SK-N-SH (cell line): ENCODE results near the gene SUMF1. TPM values are rescaled to one million over a fixed set of nuclear protein-coding genes. Genes with fewer than 3 reads are reported as not detected.
A peak's percentile ranks its signal among the peaks of the same experiment; 100 is the strongest.

ENCODE experiments used
- CTCF ChIA-PET: fragments of 300-600, 350-600 bp; formaldehyde crosslinking; extraction: SDS; loops from one replicate; lab custom pipeline; 2021; lab: Yijun Ruan, JAX
- POLR2A ChIA-PET: fragments of 350-600 bp; sonication (Branson Sonifier 250); formaldehyde crosslinking; extraction: SDS; loops from one replicate; lab custom pipeline; 2020; ENCODE audit warnings: antibody characterized with exemption, inconsistent platforms; lab: Yijun Ruan, JAX
- DNase-seq: peaks from one replicate; pipeline ENCODE4 v3.0.0; 2012
- H2AFZ ChIP-seq: fragments of 200-600 bp; sonication (generic); 2 replicates; pipeline ENCODE4 v1.8.1; 2016; ENCODE audit warnings: antibody characterized with exemption, mild to moderate bottlenecking, low read depth
- H3F3A ChIP-seq: fragments of 200-600 bp; sonication (generic); replicated peaks from 2 replicates; pipeline ENCODE3; 2016; ENCODE audit warnings: antibody characterized with exemption, mild to moderate bottlenecking; ENCODE audit not compliant: insufficient read depth
- H3K27ac ChIP-seq, 2 experiments: fragments of 200-500 bp in 1 of 2; fragments of 200-600 bp in 1 of 2; sonication (Bioruptor generic) in 1 of 2; sonication (generic), shearing (Covaris generic) in 1 of 2; 2 replicates each; pipeline versions ENCODE4 v1.5.1 to v1.6.1; 2014 to 2016; ENCODE audit warnings: low read depth in 2 of 2, inconsistent platforms in 1 of 2, low read length in 1 of 2, mild to moderate bottlenecking in 1 of 2, mixed read lengths in 1 of 2
- H3K27me3 ChIP-seq: fragments of 200-600 bp; sonication (generic), shearing (Covaris generic); 2 replicates; pipeline ENCODE4 v1.6.1; 2016; ENCODE audit warnings: mixed run types; ENCODE audit not compliant: insufficient read depth
- H3K36me3 ChIP-seq, 2 experiments: fragments of 200-500 bp in 1 of 2; fragments of 200-600 bp in 1 of 2; sonication (Bioruptor generic) in 1 of 2; sonication (generic) in 1 of 2; replicated peaks in 1 of 2; 2 replicates each; pipeline versions ENCODE3 to v1.5.1; 2014 to 2016; ENCODE audit warnings: low read length in 1 of 2, mild to moderate bottlenecking in 1 of 2; ENCODE audit not compliant: insufficient read depth in 2 of 2, control insufficient read depth in 1 of 2
- H3K4me1 ChIP-seq, 2 experiments: fragments of 200-500 bp in 1 of 2; fragments of 200-600 bp in 1 of 2; sonication (Bioruptor generic) in 1 of 2; sonication (generic), shearing (Covaris generic) in 1 of 2; 2 replicates each; pipeline versions ENCODE4 v1.5.1 to v1.6.1; 2014 to 2016; ENCODE audit warnings: low read depth in 1 of 2, low read length in 1 of 2, mixed run types in 1 of 2; ENCODE audit not compliant: insufficient read depth in 2 of 2, control insufficient read depth in 1 of 2
- H3K4me2 ChIP-seq: fragments of 200-600 bp; sonication (generic), shearing (Covaris generic); 2 replicates; pipeline ENCODE4 v1.6.1; 2017; ENCODE audit warnings: mixed run types
- H3K4me3 ChIP-seq, 2 experiments: fragments of 200-500 bp in 1 of 2; fragments of 200-600 bp in 1 of 2; sonication (Bioruptor generic) in 1 of 2; sonication (generic), shearing (Covaris generic) in 1 of 2; 2 replicates each; pipeline versions ENCODE4 v1.5.1 to v1.8.1; 2014 to 2016; ENCODE audit warnings: low read depth in 2 of 2, inconsistent platforms in 1 of 2, low read length in 1 of 2, mild to moderate bottlenecking in 1 of 2, mixed read lengths in 1 of 2, moderate library complexity in 1 of 2
- H3K79me2 ChIP-seq: fragments of 200-600 bp; sonication (generic); 2 replicates; pipeline ENCODE4 v1.8.1; 2017; ENCODE audit warnings: mild to moderate bottlenecking; ENCODE audit not compliant: insufficient read depth
- H3K9ac ChIP-seq: fragments of 200-600 bp; sonication (generic); 2 replicates; pipeline ENCODE4 v1.6.1; 2017; ENCODE audit warnings: mixed run types
- H3K9me2 ChIP-seq: fragments of 200-600 bp; sonication (generic); 2 replicates; pipeline ENCODE4 v1.6.1; 2017; ENCODE audit warnings: mixed run types
- H3K9me3 ChIP-seq: fragments of 200-600 bp; sonication (generic); 2 replicates; pipeline ENCODE4 v1.6.1; 2017; ENCODE audit warnings: mixed run types, mild to moderate bottlenecking, moderate library complexity
- H4K20me1 ChIP-seq: fragments of 200-600 bp; sonication (generic); 2 replicates; pipeline ENCODE4 v1.6.1; 2017; ENCODE audit warnings: mild to moderate bottlenecking, mixed run types; ENCODE audit not compliant: insufficient read depth
- CTCF ChIP-seq: fragments of 200-600 bp; sonication (generic); IDR thresholded peaks from 2 replicates; pipeline ENCODE4 v1.6.1; 2017; ENCODE audit warnings: antibody characterized with exemption, mild to moderate bottlenecking, moderate library complexity
- GABPA ChIP-seq: IDR thresholded peaks from 2 replicates; pipeline ENCODE4 v1.4.0; 2012; ENCODE audit warnings: low read depth, mild to moderate bottlenecking
- IRF3 ChIP-seq: fragments of 150-350 bp; IDR thresholded peaks from 2 replicates; pipeline ENCODE4 v1.6.1; 2016; ENCODE audit warnings: mild to moderate bottlenecking, low read depth, low read length
- SMC3 ChIP-seq: IDR thresholded peaks from 2 replicates; pipeline ENCODE4 v1.6.1; 2012; ENCODE audit warnings: low read depth, low read length, improper control_type of control experiment
- TEAD4 ChIP-seq: IDR thresholded peaks from 2 replicates; pipeline ENCODE4 v1.4.0; 2012; ENCODE audit warnings: mild to moderate bottlenecking, borderline replicate concordance; ENCODE audit not compliant: insufficient read depth
- USF1 ChIP-seq: IDR thresholded peaks from 2 replicates; pipeline ENCODE4 v1.4.0; 2012; ENCODE audit warnings: low read depth, borderline replicate concordance
- USF2 ChIP-seq: fragments of 150-350 bp; IDR thresholded peaks from 2 replicates; pipeline ENCODE4 v1.6.1; 2017; ENCODE audit warnings: antibody characterized with exemption, low read length, low read depth, borderline replicate concordance
- YY1 ChIP-seq: IDR thresholded peaks from 2 replicates; pipeline ENCODE4 v1.4.0; 2012; ENCODE audit warnings: low read depth, mild to moderate bottlenecking
- WGBS: methylation state at CpG from one replicate; pipeline ENCODE4 v1.1.6; 2017; ENCODE audit warnings: low lambda C conversion rate; 5-methylcytosine and 5-hydroxymethylcytosine counted together
- polyA plus RNA-seq, 3 experiments: library from polyadenylated mRNA; depleted of rRNA; stranded (reverse); fragments of >200 nt; gene quantifications; 2 replicates each; pipeline ENCODE4 v1.2.3, GENCODE V29; 2012

Gene SUMF1
- polyA plus RNA-seq, 1 of the 3 experiments (the other 2 are of a cell fraction), result 56.9 TPM

GRCh38 chr3:4408958-4409357 lies 58.1 kb downstream of the SUMF1 start (continued):
- no peak for TF ChIP-seq CTCF
- TF ChIP-seq YY1, result no peak
- TF ChIP-seq USF2, result no peak

GRCh38 chr3:4407941-4408340 lies 59.1 kb downstream of the SUMF1 start:
- H3K27me3 ChIP-seq, result no peaks in the 10 kb centered on the region
- no peaks in the 10 kb centered on the region for H3F3A ChIP-seq
- H3K9me3 ChIP-seq, result no peaks in the 10 kb centered on the region
- H3K79me2 ChIP-seq, result no peaks in the 10 kb centered on the region
- POLR2A ChIA-PET, result no interaction called here
- peaks cover 0 to 2% of the 10 kb centered on the region in 2 experiments for H3K36me3 ChIP-seq
- H3K27ac ChIP-seq, result peak overlapping the region in 1 of 2 experiments; percentile 20; a peak in 1 of 4 replicates
- 54% methylated on average over 2 of the region's 2 CpGs for WGBS
- H3K9me2 ChIP-seq, result no peaks in the 10 kb centered on the region
- CTCF ChIA-PET, result no interaction called here
- H3K4me1 ChIP-seq, result peaks cover 0 to 6% of the 10 kb centered on the region in 2 experiments; a peak in 1 of 4 replicates
- no peak for DNase-seq
- no peak for TF ChIP-seq USF1
- no peak for TF ChIP-seq IRF3
- TF ChIP-seq CTCF, result no peak
- no peak for TF ChIP-seq TEAD4
- no peak for TF ChIP-seq GABPA
- no peak for TF ChIP-seq SMC3
- H2AFZ ChIP-seq, result no peak overlapping the region
- H4K20me1 ChIP-seq, result no peaks in the 10 kb centered on the region
- no peak overlapping the region for H3K4me3 ChIP-seq
- no peak overlapping the region for H3K9ac ChIP-seq
- no peak overlapping the region for H3K4me2 ChIP-seq
